ENCODE data around the gene HLX.

The HLX gene

GRCh38 chr1:220924331-220924970 is 45.2 kb downstream of the HLX start:
- no peak overlapping the region for H3K4me3 ChIP-seq (ENCODE audit: low read depth, low read length)

DNA sequence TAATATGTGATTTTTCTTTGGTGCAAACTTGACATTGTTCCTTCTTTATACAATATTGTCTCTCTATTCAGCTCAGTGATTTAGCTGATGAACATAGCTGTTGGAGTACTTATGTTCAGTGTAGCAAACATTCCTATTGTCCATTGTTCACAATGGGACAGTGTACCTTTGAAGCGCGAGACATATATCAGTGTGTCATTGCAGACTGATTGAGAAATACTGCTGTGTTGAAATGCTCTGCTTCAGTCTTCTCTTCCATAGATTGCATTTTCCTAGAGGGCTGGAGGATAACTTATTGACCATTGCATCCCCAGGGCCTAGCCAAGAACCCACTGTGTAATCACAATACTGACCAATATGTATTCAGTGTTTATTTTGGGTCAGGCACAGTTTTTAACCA is 46.5 kb downstream of the HLX start:
- no peak overlapping the region for H3K4me3 ChIP-seq (ENCODE audit: low read depth, low read length)

- no peak overlapping the region for H3K4me3 ChIP-seq (ENCODE audit: low read depth, low read length)
Measured at GRCh38 chr1:220926146-220926545, 46.9 kb downstream of the HLX start.

DNA sequence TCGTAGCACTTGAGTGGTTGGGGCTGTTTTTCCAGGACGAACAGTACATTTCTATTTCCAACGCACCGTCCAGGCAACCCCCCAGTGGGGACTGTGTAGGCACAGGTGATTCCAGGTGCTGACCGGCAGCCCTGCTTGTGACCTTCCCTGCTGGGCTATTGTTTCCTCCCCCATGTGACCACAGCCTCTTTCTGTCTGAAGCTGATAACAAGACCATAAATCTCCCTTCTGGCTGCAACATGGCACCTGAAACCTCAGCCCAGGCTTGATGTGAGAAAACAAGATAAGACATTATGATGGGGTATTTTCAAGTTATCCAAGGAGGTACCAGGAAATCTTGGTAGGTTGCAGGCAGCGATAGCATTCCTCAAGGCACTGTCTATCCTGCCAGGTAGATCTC is 48.2 kb downstream of the HLX start:
- no peak overlapping the region for H3K4me3 ChIP-seq (ENCODE audit: low read depth, low read length)

GRCh38 chr1:220928320-220928719 is 49.1 kb downstream of the HLX start:
- no peak overlapping the region for H3K4me3 ChIP-seq (ENCODE audit: low read depth, low read length)

DNA sequence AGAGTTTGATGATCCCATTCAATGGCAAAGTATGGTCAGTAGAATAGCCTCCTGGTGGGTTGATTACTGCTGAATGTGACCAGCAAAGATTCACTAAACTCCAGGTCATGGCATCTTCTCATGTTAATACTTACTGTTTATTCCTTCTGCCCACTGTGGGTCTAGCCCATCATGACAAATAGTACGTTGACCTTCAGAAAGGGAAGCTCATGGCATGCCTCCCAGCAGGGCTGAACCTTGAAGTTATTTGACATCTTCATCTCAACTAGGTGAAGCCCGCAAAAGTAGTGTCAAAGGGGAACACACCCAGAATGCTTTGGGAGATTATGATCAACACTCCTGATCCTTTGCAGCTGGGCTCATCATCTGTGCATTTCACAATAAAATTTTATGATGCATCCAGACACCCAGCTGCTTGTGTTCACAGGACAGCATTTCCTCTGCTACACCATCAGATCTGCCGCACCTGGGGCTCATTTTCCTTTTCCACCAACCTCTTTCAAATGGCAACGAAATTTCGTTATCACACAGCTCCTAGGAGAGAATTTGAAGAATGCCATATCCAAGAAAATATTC is 49.6 kb downstream of the HLX start:
- H3K4me3 ChIP-seq (ENCODE audit: low read depth, low read length) = no peak overlapping the region

DNA sequence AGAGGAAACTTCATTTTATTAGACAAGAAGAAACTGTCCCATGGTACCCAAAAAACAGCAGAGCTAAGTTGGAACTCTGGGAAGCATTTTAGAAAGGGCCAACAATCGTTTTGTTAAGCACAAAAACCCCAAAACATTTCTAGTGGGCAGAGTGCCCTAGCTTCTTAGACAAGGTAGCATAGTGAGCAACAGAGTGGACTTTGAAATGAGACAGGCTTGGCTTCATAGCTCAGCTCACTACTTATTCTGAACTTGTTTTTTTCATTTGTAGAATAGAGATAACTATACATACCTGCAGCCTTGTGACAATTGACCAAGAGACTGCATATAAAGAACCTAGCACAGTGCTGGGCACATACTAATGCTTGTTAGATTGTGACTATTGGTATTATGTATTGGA is 50.1 kb downstream of the HLX start:
- no peak overlapping the region for H3K4me3 ChIP-seq (ENCODE audit: low read depth, low read length)

Measured in iPS-11a (cell line).